ENCODE data around the gene PHLDB1.

DNA sequence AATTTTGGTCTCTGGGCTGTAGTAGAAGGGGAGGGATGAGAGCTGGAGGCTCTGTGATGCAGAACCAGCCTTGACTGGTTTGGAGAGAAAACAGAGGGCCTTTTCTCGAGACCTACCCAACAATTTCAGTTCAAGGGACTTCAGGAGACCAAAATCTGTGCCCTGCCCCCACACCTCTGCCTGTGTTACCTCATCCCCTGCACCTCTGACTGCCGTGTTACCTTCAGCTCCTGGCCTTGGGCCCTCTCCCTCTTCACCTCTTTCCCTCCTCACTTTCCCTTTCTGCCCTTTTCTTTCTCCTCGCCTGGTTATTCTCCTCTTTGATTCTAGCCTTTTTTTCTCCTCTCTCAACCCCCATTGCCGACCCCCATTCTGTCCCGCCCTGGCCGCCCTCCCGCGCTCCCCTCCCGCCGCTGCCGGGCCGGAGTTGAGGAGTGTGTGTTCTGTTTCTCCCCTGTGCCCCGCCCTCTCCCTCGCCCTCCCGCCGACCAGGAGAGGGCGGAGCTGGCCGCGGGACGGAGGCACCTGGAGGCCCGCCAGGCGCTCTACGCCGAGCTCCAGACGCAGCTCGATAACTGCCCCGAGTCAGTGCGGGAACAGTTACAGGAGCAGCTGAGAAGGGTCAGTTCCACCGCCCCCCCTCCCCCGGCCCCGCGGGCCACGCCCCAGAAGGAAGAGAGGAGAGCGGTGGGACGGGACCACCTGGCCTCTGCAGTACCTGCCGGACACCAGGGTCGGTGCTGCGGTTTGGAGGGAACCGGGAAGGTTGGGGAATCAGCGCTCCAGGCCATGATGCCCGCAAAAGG lies 27.2 kb downstream of the PHLDB1 start:
- TF ChIP-seq, protein P1, sequence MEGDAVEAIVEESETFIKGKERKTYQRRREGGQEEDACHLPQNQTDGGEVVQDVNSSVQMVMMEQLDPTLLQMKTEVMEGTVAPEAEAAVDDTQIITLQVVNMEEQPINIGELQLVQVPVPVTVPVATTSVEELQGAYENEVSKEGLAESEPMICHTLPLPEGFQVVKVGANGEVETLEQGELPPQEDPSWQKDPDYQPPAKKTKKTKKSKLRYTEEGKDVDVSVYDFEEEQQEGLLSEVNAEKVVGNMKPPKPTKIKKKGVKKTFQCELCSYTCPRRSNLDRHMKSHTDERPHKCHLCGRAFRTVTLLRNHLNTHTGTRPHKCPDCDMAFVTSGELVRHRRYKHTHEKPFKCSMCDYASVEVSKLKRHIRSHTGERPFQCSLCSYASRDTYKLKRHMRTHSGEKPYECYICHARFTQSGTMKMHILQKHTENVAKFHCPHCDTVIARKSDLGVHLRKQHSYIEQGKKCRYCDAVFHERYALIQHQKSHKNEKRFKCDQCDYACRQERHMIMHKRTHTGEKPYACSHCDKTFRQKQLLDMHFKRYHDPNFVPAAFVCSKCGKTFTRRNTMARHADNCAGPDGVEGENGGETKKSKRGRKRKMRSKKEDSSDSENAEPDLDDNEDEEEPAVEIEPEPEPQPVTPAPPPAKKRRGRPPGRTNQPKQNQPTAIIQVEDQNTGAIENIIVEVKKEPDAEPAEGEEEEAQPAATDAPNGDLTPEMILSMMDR (IDR thresholded peaks at IDR 0.05) = 0 out of 2 replicates have a peak, but pooled peaks have one; percentile 19
- no peak for TF ChIP-seq ZFX (IDR thresholded peaks at IDR 0.05; ENCODE audit: borderline replicate concordance)

All from 22Rv1 (cell line).